Midbrain (tissue), 1 donor: ENCODE measurements around the gene TWF1.
"Not testable (repeated sequence)": the region's sequence is repeated elsewhere in the genome, so short reads cannot be mapped to it uniquely, and the experiment has no call there.

Source experiments
- DNase-seq: peaks from one replicate; lab custom pipeline; 2025; lab: John Stamatoyannopoulos, UW

Gene TWF1

DNA sequence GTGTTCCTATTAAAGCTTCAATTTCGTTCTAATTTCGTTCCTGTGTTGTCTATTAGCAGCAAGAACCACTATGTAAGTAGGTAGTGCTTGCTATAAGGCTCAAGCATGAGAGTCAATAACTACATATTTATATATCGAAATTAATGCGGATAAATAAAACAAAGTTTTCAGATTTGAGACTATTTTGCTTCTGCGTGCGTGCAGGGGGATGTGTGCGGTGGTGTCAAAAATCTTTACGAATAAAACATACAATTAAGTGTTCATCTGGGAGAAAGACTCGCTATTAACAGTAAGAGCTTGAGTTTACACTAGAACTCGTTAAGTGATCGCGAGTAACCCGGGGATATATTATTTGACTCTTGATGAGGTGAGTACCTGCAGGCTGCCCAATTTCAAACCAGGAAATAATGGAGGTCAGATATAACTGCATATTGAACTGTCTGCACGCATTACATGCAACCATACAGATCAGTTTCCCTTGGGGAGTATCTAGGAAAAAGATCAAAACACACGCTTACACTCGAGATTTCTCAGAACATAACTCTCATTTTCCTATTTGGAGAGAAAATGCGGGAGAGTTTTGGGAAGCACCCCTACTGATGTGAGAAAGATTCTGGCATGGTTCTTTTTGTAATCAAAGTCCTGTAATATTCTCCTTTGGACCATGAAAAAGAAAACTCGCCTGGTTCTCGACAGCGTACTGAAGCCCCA lies 813 bp downstream of the TWF1 start:
- no peak for DNase-seq

DNA sequence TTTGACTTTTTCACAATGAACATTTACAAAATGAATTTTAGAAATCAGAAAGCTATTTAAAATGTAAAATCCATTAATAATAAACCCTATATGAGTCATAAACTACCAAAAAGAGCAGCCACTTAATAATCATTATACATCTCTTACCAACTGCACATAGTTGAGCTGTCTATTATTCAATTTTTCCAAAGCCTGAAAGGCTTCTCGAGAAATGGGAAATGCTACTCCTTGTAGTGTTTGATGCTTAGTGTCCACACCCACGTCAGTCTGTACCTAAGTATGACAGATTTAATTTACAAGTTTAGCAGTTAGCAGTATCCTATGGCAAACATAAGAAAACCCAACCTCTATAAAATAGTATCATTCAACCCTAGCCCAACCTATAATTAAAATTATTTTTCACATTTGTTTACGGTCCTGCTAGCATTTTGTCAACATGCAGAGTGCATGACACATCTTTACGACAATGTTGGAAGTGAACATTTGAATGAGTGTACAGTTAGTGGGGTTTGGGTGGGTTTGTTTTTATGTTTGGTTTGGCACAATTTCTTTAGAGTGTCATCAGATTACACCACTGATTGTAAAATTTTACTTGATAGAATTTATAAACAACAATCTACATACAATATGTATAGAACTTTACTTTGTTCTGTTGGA lies 8.4 kb downstream of the TWF1 start:
- DNase-seq = no peak

DNA sequence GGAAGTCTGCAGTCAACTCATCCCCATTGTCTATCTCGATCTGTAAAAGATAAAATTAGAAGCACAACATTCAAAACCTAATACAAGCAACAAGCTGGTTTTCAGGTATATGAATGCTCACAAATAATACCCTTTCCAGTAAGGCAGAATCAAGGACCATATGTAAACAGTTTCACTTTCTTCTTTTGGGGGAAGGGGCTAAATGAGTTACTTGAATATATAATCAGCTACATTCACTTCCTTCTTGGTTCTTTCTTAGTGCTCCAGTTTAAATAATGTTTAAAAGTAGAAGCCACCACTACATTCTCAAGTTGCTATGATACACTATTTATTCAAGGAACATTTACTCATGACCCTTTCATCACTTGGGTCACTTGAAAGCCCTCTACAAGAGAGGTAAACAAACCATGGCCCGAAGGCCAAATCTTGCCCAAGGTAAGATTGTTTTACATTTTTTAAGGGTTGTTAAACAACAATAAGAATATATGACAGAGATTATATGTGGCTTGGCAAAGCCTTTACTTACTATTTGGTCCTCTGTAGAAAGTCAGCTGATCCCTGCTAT lies 10.3 kb downstream of the TWF1 start:
- no peak for DNase-seq

DNA sequence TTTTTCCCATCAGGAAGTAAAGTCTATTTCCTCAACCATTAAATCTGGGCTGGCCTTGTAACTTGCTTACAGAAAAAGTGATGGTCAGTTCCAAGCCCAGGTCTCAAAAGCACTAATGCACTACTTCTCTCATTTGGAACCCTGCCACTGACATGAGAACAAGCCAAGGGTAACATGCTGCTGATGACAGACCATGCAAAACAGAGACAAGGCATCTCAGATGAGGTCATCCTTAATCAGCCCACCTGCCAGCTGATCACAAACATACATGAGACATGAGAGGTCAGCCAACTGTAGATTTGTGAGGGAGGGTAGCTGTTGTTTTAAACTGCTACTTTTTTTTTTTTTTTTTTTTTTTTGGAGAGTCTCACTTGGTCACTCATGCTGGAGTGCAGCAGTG lies 16.2 kb downstream of the TWF1 start:
- DNase-seq = no peak

DNA sequence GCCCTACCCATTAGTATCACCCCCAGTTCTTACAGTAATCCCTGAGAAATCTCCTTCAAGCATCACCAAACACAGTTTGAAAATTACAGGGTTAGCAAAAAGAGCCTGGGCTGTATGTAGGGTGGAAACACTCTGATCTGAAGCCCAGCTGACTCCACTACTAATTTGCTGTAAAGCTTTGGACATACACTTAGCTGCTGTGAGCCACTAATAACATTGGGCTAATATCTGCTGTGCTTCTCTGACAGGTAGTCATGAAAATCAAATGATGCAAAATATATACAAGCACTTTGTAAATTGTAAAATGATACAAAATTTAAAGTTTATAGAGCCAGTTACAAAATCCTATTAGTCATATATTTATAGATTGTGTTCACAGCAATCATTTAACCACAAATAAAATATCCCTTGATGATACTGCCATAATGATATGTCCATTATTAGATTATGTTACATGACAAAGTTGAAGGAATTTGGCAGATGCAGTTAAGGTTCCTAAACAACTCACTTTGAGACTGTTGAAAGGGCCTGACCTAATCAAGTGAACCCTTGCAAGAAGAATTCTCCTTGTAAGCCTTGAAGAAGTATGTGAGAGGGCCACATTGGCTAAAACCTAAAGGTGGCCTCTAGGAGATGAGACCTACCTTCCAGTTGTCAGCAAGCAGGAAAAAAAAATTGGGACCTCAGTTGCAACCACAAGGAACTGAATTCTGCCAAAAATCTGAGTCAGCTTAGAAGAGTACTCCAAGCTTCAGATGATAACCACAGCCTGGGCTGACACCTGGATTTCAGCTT lies 19.0 kb downstream of the TWF1 start:
- no peak for DNase-seq

DNA sequence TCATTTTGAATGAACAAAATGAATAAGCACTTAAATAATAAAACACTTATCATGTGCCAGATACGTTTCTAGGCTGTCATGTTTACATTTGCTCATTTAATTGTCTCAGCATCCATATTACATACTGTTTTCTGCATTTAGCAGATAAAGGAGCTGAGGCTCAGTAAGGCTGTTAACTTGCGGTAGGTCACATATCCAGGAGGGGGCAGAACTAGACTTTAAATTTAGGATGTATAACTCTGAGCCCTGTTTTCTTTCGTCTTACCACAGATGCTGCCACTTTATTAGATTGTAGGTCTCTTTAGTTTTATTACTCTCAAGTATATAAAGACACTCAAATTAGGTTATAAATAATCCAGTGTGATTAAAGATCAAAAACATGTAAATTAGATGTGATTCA lies 29.6 kb downstream of the TWF1 start:
- DNase-seq = no peak

DNA sequence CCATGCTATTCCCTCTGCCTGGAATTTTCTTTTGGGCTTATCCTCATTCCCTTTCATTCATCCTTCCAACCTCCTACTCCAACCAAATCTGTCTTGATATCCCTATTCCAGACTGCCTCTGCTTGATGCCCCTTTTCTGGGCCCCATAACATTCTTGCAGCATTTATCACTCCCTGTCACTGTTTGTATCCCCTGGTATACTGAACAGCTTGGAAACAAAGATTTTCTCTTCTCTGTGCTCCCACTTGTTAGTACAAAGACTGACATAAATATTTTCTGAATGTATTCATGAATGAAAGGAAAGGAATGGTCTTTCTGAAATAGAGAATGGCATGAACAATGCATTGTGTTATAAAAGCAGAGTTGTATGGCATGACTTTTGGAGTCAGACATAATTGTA lies 39.8 kb downstream of the TWF1 start:
- DNase-seq = no peak

DNA sequence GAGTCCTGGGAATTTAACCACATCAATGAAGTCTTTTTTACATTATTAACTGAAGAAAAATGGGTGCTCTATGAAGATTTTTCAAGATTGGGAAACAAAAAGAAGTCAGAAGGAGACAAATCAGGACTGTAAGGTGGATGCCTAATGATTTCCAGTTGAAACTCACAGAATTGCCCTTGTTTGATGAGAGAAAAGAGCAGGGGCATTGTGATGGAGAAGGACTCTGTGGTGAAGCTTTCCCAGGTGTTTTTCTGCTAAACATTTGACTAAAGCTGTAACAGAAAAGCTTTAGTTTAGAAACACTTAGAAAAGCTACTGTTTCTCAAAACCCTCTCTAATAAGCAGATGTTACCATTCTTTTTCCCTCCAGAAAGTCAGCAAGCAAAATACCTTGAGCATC lies 41.6 kb downstream of the TWF1 start:
- no peak for DNase-seq

DNA sequence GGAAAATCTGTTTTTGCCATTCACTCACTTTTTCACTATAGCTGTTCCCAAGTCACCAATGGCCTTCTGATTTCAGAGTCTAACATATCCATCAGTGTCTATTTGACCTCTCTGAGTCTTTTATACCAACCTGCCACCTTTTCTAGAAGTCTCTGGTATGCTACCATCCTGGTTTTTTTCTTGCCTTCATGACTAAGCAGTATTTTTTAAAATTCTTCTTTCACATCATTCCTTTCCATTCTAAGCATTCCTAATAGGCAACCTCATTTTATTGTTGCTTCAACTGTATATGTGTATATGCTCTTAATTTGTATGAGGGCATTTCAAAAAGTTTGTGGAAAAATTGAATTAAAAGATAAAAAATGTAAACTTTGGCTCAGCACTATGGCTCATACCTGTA lies 42.3 kb downstream of the TWF1 start:
- no peak for DNase-seq

DNA sequence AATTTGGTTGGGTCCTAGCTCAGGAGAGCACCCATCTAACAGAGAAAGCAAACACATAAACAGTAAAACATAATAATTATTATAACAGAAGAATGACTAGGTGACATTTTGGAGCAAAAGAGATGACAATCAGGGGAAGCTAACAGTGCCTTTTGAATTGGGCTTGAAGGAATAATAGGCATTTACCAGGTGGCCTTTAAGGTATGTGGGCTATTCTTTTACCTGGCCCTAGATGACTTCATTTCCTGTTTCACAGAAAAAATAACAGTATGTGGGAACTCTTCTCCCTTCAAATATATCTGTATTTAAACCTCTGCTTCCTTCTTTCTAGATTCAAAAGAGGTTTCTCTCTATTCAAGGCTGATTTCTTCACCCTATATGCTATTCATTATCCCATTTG lies 43.5 kb downstream of the TWF1 start:
- no peak for DNase-seq

DNA sequence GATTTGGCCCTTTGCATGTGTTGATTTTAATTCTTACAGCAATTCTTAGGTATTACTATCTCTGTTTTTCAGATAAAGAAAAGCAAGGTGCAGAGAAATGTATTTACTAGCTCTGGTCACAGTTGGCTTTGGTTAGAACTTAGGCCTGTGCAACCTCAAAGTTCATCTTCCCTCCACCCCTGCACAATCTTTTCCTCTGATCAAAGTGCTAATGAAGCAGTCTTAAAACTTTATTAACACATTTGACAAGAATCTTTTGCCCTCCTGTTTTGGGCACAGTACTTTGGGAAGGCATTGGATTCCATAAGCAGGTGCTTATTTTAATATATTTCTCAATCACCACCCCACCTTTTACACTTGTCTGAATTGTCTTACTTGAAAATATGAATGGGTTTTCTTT lies 44.6 kb downstream of the TWF1 start:
- no peak for DNase-seq

DNA sequence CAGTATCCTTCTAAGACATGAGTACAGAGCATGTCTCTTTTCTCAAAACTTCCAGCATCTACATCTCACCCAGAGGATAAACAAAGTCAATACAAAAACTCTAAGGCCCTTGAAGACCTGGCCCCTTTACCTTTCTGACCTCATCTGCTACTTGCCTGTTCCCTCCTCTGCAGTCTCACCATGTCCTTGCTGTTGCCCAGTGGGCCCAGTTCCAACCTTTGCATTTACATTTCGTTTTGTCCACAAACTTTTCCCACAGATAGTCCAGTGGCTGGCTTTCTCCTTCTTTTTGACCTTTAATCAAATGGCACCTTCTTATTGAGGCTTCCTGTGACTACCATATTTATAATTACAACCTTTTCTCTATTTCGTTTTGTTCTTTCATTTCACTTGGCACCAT lies 45.7 kb downstream of the TWF1 start:
- no peak for DNase-seq

DNA sequence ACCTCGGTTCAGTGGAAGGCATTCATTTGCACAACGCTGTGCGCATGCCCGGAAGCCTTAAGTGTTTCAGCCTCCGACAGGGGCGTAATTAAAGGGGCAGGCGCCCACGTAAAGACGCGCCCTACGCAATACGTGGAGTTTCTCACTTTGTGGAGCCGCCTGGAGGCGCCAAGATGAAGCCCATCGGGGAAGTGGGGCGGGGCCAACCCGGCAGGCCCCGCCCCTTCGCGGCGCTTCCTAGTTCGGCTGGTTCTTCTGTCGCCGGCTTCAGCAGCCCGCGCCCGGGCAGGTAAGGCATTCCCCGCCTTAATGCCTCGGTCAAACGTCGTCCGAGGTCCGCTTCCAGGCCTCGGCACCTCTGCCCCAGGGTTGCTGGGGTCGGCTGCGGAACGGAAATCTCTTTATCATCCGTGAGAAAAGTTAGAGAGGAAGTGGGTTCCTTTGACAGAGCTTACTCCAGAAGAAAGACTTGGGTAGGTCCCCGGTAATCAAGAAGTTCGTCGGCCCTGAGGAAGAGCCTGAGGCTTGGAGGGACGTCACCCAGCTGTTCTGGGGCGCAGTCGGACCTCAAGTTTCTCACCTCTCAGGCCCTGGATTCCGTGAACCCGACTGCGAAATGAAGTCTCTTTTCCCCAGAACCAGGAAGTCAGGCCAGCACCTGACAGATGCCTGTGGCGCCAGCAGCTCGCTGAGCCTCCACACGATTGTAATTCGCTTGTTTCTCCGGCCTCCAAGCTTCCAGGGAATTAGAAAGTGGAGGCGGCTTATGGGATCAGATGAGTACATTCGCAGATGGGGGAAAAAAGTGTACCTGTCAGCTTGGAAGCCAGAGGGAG lies 47.2 kb downstream of the TWF1 start, which contains the start of the genes IRAK4 and PUS7L:
IRAK4 (plus strand) TSS at position 224 of the 836 bp plus-strand sequence. CDS start 9,161 bp downstream, outside the sequence.
PUS7L (minus strand) TSS at position 63 of the 836 bp plus-strand sequence. CDS start 3,545 bp downstream, outside the sequence.
- peak; percentile 98 for DNase-seq

DNA sequence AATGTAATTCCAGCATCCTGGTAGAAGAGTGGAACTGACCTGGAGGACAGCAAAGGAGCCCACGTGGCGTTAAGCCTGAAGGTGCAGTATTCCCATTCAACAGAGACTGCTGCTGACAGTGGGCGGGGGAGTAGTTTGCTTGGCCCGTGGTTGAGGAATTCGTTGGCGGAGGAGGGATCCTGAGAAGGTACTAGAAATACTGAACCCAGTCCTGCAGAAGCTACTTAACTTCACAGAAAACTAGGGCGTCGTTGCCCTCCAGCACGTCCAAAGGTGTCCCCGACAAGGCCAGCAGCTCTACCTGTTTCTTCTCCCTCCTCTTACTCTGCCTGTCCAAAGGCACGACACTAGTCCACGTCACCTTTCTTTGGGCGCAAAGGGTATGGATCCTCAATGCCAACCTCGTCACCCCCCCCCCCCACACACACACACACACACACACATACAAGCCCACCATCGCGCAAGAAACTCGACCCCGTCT lies 47.8 kb downstream of the TWF1 start:
- DNase-seq = peak; percentile 44

DNA sequence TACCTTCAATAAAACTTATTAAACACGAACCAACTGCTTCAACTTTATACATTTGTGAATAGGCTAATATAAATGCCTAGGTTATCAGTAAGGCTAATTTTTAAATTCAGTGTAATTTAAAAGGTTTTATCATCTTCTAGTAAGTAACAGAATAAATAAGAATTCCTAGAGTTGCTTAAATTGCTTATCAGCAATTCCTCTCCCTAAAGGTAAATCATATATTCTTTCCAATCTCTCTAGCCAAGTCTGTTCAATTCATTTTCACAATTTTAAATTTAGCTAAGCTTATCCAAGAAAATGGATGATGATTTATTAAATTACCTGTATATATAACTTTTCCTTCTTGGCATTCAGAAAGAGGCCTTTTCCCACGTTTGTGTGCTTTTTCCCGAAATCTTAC lies 52.1 kb downstream of the TWF1 start:
- no peak for DNase-seq

DNA sequence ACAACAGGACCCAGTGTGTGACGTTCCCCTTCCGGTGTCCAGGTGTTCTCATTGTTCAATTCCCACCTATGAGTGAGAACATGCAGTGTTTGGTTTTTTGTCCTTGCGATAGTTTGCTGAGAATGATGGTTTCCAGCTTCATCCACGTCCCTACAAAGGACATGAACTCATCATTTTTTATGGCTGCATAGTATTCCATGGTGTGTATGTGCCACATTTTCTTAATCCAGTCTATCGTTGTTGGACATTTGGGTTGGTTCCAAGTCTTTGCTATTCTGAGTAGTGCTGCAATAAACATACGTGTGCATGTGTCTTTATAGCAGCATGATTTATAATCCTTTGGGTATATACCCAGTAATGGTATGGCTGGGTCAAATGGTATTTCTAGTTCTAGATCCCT lies 54.8 kb downstream of the TWF1 start:
- DNase-seq = not testable (repeated sequence)

DNA sequence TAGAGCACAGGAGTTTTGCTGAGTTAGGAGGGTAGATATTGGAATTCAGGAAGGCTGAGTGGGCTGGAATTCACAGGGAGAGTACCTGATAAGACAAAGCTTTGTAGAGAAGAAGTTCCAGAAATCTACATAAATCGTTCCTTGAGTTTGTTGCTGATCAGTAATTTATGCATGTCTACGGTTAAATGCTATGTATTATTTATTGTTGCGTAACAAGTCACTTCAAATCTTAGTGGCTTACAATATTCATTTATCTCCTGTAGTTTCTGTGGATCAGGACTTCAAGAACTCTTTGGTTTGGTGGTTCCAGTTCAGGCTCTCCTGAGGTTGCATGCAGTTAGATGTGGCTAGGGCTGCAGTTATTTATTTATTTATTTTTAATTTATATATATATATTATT lies 55.3 kb downstream of the TWF1 start:
- no peak for DNase-seq

DNA sequence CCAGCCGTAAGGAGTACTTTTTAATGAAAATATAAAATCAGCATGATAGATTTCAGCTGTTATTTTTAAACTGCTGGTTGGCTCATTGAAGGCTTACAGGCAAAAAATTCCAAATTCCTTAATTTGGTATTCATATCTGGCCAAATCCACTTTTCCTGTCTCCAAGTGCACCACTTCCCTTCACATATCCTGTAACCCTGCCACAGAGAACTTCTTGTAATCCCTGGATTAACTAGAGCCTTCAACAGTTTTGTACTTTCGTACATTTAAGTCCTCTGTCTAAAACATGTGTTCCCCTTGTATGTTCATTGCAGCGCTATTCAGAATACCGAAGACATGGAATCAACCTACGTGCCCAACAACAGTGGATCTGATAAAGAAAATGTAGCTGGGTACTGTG lies 57.1 kb downstream of the TWF1 start:
- DNase-seq = no peak

DNA sequence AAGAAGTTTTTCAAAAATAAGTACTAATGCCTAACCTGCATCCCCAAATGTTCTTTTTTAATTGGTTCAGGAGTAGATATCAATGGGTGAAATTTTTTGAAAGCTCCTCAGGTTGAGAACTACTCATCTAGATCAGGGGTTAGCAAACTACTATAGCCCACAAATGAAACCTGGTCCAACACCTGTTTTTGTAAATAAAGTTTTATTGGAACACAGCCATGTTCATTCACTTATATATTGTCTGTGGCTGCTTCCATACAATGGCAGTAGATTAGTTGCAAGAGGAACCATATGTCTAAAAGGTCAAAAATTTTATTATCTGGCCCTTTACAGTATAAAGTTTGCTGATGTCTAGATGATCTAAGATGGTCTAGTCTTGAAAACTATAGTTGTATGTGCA lies 61.3 kb downstream of the TWF1 start:
- DNase-seq = no peak
